DMS153 treated with DMSO at 0.1 percent for 48 hours (cell line): ENCODE measurements around the gene CLDN10.

Experiments
- DNase-seq: peaks from one replicate; lab custom pipeline; 2025; ENCODE audit not compliant: unreplicated experiment; lab: John Stamatoyannopoulos, UW

CLDN10 gene

DNA sequence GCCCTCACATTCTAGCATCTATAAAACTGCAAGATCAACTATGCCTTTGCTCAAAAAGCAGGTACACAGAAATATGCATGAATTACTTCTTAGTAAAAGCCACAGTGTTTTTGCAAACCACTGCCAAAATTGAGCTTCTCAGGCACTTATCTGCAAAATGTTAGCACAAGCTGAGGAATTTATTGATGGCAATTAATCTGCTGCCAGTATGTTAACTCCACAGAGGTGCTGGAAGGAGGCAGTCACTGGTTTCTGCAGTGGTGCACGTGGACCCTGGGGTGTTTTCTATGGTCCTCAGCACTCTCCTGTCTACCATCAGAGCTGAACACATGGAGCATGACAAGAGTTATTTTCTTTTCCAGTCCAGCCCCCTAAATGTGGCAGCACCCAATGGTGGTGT is 44.2 kb downstream of the CLDN10 start:
- DNase-seq = no peak

DNA sequence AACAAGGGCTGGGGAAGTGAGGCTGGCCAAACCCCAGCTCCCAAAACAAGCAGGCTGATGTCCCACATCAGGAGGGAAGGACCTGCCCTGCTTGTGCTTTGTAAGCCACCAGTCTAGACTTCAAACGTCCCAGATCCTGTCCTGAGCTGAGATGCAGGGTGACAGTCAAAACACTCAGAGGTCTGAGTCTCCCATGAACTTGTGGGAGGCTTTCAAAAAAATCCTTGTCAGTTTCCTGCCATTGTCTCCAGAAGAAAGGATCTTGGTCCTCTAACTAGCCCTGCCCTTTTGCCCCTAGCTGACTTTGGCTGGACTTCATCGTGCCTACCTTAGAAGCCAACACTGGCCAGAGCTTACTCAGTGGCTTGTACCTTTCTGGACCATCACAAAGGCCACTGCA is 48.7 kb downstream of the CLDN10 start:
- DNase-seq = no peak

DNA sequence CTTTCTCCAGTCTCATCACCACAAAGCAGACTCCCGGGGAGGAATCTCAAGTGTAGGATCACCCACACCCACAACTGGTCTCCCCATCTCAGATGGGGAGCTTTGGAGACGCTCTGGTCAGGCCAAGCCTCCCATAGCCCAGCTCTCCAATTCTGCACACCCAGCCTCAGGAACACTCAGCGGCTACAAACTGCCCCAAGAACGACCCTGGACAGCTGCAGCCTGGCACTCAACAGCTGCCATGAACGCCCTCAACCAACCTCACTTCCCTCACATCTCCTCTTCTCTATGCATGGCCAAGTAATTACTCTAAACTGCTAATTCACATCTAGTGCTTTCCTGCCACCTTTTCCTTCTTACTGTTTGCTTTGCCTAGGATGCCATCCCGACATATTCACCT is 49.4 kb downstream of the CLDN10 start:
- DNase-seq = no peak

DNA sequence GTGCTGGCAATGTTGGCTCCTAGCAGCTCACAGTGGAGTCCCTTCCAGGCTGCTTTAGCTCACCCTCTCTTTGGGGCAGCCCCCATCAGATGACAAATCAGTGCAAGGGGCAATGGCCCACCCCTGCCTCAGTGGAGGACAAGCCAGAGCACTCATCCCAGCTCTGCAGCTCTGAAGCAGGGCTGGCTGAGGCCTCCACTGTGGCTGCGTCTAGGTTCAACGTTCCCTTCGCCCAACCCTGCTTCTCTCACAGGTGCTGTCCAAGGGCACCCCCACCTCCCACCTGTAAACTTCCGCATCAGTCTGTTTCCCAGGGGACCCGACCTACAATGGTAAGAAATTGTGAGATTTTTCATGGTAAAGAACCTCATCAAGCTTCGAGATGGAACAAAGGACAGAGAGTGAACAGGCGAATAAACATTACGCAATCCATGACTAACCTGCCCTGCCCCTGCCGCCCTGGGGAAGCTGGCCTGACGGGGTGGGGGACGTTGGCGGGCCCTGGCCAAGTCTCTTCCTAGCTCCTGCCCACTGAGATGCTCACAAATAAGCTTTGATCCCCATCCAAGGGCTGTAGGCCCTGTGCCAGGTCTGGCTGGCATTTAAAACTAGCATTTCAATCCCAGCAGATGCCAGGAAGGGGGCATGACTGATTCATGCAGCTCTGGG is 51.5 kb downstream of the CLDN10 start:
- peak; percentile 57 for DNase-seq

DNA sequence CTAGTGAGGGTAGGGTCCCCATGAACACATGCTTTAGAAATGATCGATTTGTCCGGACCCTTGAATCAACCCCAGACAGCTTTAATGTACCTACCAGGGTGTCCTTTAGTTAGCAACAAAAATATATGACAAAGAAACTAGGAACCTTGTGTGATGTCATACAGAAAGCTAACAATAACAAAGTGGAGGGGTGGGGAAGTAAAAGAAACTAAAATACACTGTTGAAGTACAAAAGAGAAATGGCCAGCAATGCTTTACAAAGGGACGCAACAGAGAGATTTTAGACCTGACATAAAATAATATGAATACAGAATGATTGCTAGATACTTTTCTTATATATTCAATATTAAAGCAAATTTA is 52.0 kb downstream of the CLDN10 start:
- DNase-seq = peak; percentile 50

DNA sequence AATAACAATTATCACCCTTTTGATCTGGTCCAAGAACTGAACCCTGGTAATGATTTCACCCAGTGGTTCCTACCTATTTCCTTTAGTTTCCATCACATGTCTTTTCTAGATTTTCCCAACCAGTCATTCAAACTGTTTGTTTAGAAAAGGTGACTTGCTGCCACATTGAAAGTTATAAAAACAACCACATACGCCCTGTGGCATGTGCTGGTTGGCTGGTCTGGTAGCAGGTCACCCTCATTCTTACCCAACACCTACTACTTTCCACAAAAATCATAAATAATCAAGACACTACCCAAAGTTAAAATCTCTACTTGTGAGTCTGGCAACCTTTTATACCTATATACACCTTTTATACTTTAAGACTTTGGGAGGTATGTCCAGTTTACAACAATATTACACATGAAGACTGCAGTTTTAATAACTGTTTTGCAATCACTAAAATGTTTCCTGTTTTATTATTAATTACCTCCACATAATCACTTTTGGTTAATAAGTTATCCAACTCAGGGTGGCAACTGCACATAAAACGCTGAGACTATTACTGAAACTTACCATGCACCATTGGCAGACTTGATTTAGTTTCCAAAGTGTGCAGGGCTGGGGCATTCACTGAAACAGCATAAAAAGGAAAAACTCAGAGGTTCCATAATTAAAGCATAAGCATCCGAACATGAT is 53.1 kb downstream of the CLDN10 start:
- DNase-seq = no peak

DNA sequence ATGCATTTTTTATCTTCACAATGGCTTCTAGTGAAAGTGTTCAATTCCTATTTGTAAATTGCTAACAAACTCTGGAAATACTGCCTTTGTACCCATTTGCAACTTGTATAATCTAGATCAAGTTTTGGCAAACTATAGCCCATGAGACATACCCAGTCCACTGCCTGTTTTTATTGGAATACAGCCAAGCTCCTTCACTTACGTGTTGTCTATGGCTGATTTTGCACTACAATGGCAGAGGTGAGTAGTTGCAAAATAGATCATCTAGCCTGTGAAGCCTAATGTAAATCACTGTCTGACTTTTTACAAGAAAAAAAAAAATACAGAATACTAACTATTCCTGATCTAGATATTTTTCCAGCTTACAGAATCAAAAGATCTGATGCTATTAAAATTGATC is 54.8 kb downstream of the CLDN10 start:
- peak; percentile 7 for DNase-seq

DNA sequence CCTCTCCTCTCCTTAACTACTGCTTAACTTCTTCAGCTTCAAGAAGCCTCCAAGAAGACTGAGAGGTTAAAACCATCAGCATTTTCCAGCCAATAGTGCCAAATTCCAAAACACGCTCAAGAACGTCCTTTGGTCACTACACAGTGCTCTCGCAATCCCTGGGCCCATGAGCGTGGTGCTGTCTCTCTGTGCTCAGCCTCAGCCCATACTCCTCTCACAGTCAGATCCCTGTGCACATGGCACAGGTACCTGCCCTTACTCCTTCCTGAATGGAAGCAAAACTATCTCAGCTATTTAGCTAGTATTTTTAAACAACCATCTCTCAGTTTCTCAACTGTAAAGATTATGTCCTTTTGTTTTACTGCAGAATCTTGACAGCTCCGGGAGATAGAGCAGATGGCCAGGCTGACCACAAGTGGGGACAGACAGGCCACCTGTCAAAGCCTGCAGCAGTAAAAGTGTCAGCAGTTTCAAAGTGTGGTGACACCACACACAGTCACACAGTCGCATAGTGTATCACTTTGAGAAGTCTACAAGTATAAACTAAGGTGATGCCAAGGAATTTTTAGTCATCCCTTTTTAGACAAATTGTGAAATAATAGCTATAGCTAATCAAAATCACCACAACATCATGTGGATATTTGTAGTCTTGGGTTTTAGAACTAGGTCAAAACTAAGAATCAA is 56.3 kb downstream of the CLDN10 start:
- no peak for DNase-seq

DNA sequence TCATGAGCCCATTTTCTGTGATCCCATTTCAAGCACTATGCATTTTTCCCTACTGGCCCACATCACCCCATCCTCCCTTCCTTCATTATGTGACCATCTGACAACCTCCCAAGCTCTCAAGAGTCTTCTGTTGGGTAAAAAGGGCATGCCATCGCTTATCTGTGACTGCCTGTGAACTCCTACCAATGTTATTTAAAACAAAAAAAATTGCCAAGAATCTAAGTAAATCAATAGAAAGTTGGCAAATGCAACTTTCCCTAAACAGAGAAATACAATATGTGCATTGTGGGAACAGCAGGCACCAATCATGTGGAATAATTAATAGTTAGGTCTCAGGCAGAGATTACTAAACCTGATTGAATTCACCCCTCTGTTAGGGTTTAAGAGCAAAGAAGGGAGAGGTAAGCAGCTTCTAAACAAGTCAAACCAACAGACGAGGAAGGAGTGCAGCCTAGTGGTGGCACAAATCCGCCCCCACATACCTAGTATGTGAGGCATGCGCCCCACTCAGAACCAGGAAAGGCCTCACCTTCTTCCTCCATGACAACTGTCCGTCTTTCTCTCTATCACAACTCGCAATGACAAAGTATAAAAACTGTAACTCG is 62.2 kb downstream of the CLDN10 start:
- DNase-seq = no peak

DNA sequence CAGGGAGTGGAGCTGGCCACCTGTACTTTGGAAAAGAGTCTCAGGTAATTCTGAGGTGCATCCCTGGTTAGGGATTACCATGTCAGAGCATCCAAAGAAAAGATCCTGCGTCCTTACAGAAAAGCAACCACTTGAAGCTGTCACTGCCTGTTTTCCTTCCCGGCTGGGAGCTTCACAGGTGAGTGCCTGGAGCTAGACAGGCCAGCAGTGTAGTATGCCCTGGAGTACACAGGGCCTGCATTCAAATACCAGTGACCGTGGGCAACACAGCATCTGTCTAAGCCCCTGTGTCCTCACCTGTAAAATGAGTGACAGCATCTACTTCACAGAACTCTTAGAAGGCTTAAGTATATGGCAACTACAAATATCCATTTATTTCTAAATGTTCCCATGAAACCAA is 63.0 kb downstream of the CLDN10 start:
- no peak for DNase-seq

DNA sequence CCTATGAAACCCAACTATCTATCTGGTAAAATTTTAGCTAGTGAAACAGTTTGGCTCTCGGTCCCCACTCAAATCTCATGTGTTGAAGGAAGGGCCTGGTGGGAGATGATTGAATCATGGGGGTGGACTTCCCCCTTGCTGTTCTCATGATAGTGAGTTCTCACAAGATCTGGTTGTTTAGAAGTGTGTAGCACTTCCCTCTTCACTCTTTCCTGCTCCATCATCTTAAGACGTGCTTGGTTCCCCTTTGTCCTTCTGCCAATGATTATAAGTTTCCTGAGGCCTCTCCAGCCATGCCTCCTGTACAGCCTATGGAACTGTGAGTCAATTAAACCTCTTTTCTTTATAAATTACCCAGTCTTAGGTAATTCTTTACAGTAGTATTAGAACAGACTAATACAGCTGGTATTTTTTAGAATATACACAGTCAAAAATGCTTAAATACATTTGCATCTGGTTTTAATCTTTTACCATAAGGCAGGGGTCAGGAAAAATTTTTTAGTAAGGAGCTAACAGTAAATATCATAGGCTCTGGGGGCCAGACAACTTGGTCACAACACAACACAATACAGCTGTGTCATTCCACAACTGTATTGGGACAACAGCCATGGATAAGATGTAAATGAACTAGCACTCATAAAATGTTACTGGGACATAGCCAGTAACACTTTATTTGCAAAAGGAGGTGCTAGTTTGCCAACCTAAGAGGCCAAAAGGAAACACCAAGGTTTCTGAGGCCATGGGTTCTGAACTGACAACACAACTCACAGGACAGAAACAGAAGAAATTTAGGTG is 67.7 kb downstream of the CLDN10 start:
- no peak for DNase-seq

DNA sequence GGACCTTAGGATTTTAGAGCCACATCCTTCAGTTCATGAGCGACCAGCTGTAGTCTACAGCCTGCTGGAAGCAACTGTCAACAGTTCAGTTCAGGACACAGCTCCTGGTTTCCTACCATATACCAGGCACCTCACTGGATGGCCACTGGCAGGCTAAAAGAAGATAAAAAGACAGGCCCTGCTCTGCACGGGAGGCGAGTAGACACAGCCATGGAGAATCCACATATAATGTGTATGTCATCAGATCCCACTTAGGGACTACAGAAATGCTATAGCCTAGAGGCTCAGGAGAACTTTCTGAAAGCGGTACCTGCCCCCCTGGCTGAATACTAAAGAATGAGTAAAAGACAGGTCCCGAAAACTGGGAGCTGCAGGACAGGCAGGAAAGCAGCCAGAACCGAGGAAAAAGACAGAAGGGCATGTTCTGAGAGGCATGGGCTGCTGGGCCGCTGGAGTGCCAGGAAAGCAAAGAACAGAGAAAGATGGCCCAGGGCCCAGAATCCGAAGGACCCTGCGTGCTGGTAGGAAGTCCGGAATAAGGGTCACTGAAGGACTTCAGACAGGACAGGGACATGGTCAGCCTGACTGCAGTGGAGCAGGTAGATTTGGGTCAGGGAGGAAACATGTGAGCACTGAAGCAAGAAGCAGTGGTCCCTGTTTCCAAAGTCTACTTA is 68.4 kb downstream of the CLDN10 start:
- DNase-seq = no peak

DNA sequence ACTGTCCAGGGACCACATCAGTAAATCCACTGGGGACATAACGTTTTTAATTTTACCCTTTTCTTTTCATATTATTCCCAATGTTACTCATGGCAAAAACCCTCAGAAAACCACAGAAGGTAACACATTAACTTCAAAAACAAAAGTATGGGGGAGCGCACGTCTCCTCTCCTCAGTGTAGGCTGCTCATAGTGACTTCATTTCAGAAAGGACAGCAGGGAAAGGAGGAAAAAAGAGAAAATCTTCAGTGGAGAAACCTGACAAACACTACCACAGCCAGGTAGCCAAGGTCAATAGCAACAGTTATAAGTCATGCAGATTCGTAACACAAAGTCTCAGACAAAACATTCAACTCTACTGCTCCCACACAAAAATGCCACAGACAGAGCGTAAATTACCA is 70.6 kb downstream of the CLDN10 start:
- DNase-seq = no peak

DNA sequence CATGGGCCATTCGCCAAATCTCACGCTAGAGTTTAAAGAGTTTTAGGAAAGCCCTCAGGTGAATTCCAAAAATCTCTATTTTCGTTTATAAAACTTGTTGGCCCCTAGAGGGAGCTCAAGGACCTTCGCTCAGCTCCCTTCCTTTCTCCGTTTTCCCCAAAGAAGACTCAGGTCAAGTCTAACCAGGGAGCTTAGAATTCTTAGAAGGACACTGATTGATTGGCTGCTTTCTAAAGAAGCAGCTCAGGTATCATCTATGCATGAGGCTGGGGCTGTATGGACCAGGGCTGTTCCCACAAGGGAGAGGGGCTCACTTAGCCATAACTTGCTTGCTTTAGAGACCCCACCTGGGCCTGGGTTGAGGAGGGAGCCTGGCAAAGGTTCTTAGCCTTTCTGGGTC is 71.5 kb downstream of the CLDN10 start:
- DNase-seq = peak; percentile 7

DNA sequence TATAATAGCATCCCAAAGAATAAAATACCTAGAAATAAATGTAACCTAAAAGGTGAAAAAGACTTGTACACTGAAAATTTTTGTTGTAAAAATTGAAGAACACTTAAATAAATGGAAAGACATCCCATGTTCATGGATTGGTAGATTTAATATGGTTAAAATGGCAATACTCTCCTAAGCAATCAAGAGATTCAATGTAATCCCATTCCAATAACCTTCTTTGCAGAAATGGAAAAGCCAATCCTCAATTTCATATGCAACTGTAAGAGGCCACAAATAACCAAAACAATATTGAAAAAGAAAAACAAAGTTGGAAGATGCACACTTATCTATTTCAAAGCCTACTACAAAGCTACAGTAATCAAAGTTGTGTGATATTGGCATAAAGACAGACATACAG is 74.2 kb downstream of the CLDN10 start:
- DNase-seq = no peak

DNA sequence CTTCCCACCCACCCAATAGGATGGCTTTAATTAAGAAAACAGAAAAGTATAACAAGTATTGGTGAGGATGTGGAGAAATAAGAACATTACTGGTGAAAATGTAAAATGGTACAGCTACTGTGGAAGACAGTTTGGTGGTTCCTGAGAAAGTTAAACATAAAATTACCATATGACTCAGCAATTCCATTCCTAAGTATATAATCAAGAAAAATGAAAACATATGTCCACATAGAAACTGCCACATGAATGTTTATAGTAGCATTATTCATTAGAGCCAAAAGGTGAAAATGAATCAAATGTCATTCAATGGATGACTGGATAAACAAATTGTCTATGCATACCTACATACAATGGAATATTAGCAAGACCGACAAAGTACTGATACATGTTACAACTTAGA is 75.1 kb downstream of the CLDN10 start:
- DNase-seq = no peak

DNA sequence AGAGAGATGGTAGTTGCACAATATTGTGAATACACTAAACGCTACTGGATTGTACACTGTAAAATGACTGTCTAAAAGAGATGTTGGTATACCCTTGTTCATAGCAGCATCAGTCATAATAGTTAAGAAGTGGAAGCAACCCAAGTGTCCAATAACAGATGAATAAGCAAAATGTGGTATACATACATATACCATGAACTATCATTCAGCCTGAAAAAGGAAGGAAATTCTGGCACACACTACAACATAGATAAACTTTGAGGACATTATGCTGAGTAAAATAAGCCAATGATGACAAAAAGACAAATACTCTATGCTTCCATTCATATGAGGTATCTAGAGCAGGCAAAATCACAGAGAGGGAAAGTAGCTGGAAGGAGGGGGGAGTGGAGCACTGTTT is 76.0 kb downstream of the CLDN10 start:
- no peak for DNase-seq

DNA sequence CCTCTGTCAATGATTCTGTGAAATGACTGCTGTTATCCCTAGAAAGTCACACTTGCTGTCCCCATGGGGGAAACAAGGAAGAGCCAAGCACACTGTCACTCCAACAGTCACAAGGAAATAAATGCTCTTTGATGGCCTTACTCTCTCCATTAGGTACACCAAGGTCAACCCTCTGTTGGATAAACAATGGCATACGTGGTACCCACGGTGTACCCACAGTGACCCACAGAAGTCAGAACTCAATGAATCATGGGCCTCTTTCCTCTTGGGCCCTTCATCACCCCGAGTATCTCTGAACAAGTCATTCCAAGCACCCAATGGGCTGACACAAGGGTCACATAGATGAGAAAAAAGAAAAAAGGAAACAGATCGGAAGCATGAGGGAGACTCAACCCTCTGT is 76.6 kb downstream of the CLDN10 start:
- DNase-seq = no peak
